Liver (tissue), 9 donors: Measurements from ENCODE around the gene CDRT4. TPM values are rescaled to one million over a fixed set of nuclear protein-coding genes. Genes with fewer than 3 reads are reported as not detected.

ENCODE experiments used
- DNase-seq: peaks from one replicate; pipeline ENCODE4 v3.0.0-alpha.2; 2017; ENCODE audit warnings: low spot score
- H3K27ac ChIP-seq, 2 donors: one replicate each; pipeline ENCODE4 v1.7.0; 2013; ENCODE audit warnings: inconsistent platforms in 2 of 2, low read length in 2 of 2, control low read depth in 1 of 2, low read depth in 1 of 2, mild to moderate bottlenecking in 1 of 2
- H3K27me3 ChIP-seq, 4 donors: one replicate each; pipeline versions ENCODE4 v1.6.1 to v1.7.0; 2013; ENCODE audit warnings: low read length in 3 of 4, inconsistent platforms in 1 of 4, mild to moderate bottlenecking in 1 of 4, moderate library complexity in 1 of 4; ENCODE audit not compliant: control insufficient read depth in 4 of 4, insufficient read depth in 4 of 4
- H3K36me3 ChIP-seq, 4 donors: one replicate each; pipeline versions ENCODE4 v1.6.1 to v1.7.0; 2013; ENCODE audit warnings: low read length in 3 of 4, mild to moderate bottlenecking in 3 of 4, low read depth in 1 of 4, moderate library complexity in 1 of 4; ENCODE audit not compliant: control insufficient read depth in 4 of 4, insufficient read depth in 3 of 4
- H3K4me1 ChIP-seq, 4 donors: one replicate each; pipeline versions ENCODE4 v1.6.1 to v1.7.0; 2013; ENCODE audit warnings: low read length in 3 of 4, mild to moderate bottlenecking in 3 of 4, moderate library complexity in 1 of 4; ENCODE audit not compliant: control insufficient read depth in 4 of 4, insufficient read depth in 4 of 4
- H3K4me3 ChIP-seq, 3 donors: one replicate each; pipeline versions ENCODE4 v1.6.1 to v1.7.0; 2013; ENCODE audit warnings: low read length in 3 of 3, control low read depth in 1 of 3, low read depth in 1 of 3, mild to moderate bottlenecking in 1 of 3
- H3K9ac ChIP-seq, 2 donors: one replicate each; pipeline ENCODE4 v1.7.0; 2013; ENCODE audit warnings: low read length in 2 of 2, mild to moderate bottlenecking in 2 of 2, moderate library complexity in 2 of 2, control low read depth in 1 of 2, low read depth in 1 of 2
- H3K9me3 ChIP-seq, 4 donors: one replicate each; pipeline versions ENCODE4 v1.6.1 to v1.7.0; 2013; ENCODE audit warnings: low read length in 3 of 4; ENCODE audit not compliant: control insufficient read depth in 4 of 4
- ATF3 ChIP-seq: IDR thresholded peaks from 2 replicates; pipeline ENCODE4 v1.6.1; 2016; ENCODE audit warnings: antibody characterized with exemption
- CTCF ChIP-seq: fragments of 150-350 bp; IDR thresholded peaks from 2 replicates; pipeline ENCODE4 v1.5.1; 2017; ENCODE audit warnings: improper control_type of control experiment, low read depth, low read length; ENCODE audit not compliant: missing input control
- EGR1 ChIP-seq, 2 donors: IDR thresholded peaks; 2 replicates each; pipeline ENCODE4 v1.6.1; 2016 to 2018; ENCODE audit warnings: antibody characterized with exemption in 2 of 2, low read depth in 2 of 2
- FOXA1 ChIP-seq: IDR thresholded peaks from 2 replicates; pipeline ENCODE4 v1.6.1; 2016; ENCODE audit warnings: antibody characterized with exemption
- FOXA2 ChIP-seq: IDR thresholded peaks from 2 replicates; pipeline ENCODE4 v1.6.1; 2016; ENCODE audit warnings: antibody characterized with exemption
- GABPA ChIP-seq, 2 donors: IDR thresholded peaks in 1 of 2; conservative IDR thresholded peaks in 1 of 2; 2 replicates each; pipeline ENCODE4 v1.6.1; 2016; ENCODE audit warnings: antibody characterized with exemption in 2 of 2, mild to moderate bottlenecking in 1 of 2, moderate library complexity in 1 of 2
- HNF4A ChIP-seq, 2 donors: conservative IDR thresholded peaks; 2 replicates each; pipeline ENCODE4 v1.6.1; 2016; ENCODE audit warnings: antibody characterized with exemption in 2 of 2, mild to moderate bottlenecking in 2 of 2
- HNF4G ChIP-seq: IDR thresholded peaks from 2 replicates; pipeline ENCODE4 v1.6.1; 2016; ENCODE audit warnings: antibody characterized with exemption
- JUND ChIP-seq, 2 donors: IDR thresholded peaks; 2 replicates each; pipeline ENCODE4 v1.6.1; 2016; ENCODE audit warnings: antibody characterized with exemption in 2 of 2
- NR2F2 ChIP-seq: IDR thresholded peaks from 2 replicates; pipeline ENCODE4 v1.6.1; 2016; ENCODE audit warnings: antibody characterized with exemption
- RAD21 ChIP-seq, 2 donors: IDR thresholded peaks; 2 replicates each; pipeline ENCODE4 v1.6.1; 2016; ENCODE audit warnings: antibody characterized with exemption in 2 of 2, mild to moderate bottlenecking in 2 of 2
- REST ChIP-seq: IDR thresholded peaks from 2 replicates; pipeline ENCODE4 v1.6.1; 2016; ENCODE audit warnings: antibody characterized with exemption, mild to moderate bottlenecking
- RXRA ChIP-seq, 2 donors: IDR thresholded peaks; 2 replicates each; pipeline ENCODE4 v1.6.1; 2017 to 2018; ENCODE audit warnings: antibody characterized with exemption in 2 of 2, mild to moderate bottlenecking in 1 of 2
- SP1 ChIP-seq: IDR thresholded peaks from 2 replicates; pipeline ENCODE4 v1.6.1; 2018; ENCODE audit warnings: antibody characterized with exemption, mild to moderate bottlenecking
- TAF1 ChIP-seq: conservative IDR thresholded peaks from 2 replicates; pipeline ENCODE4 v1.6.1; 2016; ENCODE audit warnings: antibody characterized with exemption, mild to moderate bottlenecking
- YY1 ChIP-seq: IDR thresholded peaks from 2 replicates; pipeline ENCODE4 v1.6.1; 2016; ENCODE audit warnings: antibody characterized with exemption, mild to moderate bottlenecking
- ZBTB33 ChIP-seq: IDR thresholded peaks from 2 replicates; pipeline ENCODE4 v1.6.1; 2016; ENCODE audit warnings: antibody characterized with exemption
- WGBS: extraction: QIAGEN DNeasy Blood & Tissue Kit; methylation state at CpG from one replicate; pipeline ENCODE4 v1.1.7; 2013; 5-methylcytosine and 5-hydroxymethylcytosine counted together
- polyA plus RNA-seq, 2 donors: library from polyadenylated mRNA; stranded (reverse) in 1 of 2; unstranded in 1 of 2; fragments of 200-250 nt in 1 of 2; fragments of >200 nt in 1 of 2; fragmentation: Nextera tagmentation in 1 of 2; extraction: Ambion mirVana in 1 of 2; gene quantifications; one replicate each; pipeline versions ENCODE4 v1.2.1 to v1.2.3, GENCODE V29; 2013 to 2015
- total RNA-seq, 2 donors: library from RNA; depleted of rRNA; stranded (reverse); fragments of >200 nt; gene quantifications; one replicate each; pipeline ENCODE4 v1.2.3, GENCODE V29; 2014
- TF ChIP-seq, protein P1 (sequence below): IDR thresholded peaks from 2 replicates; pipeline ENCODE4 v1.6.1; 2016; ENCODE audit warnings: antibody characterized with exemption
- donor health status: healthy.
- donor health status: healthy.
- donor health status: healthy.
- donor health status: healthy.
- donor health status: healthy.

Gene CDRT4
- total and polyA plus RNA-seq, 4 donors: 0.43 to 3.3 (median 1.8) TPM; not detected in 1

DNA sequence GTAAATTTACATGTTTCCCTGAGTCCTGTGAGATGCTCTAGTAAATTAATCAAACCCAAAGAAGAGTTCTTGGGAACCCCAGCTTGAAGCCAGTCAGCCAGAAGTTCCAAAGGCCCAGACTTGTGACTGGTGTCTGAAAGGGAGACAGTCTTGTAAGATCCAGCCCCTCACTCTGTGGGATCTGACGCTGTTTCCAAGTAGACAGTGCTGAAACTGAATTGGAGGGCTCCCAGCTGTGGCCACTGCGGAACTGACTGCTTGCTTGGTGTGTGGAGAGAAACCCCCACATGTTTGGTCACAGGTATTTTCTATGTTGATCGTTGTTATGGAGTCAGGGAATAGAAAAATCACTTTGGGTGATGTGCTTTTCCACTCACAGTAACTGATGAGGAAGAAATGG lies 5.5 kb upstream of the CDRT4 start (continued):
- TF ChIP-seq ATF3: no peak
- no peak for TF ChIP-seq CTCF

DNA sequence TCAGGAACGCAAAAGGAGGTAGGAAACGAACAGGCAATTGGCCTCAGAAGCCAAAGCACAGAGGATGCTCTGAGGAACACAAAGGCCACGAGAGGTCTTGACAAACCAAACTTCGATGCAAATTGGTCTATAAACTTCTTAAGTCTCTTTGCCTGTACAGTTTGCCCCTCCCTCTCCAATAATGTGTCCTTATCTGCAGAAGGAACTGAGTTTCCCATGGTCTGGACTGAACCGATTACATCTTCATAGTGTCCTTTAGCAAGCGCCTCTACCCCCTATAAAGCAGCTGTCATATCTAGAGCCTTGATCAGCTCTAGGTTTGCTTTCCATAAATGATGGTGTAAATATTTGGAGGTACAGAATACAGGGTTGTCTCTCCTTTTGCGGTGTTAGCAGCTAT lies 3.1 kb upstream of the CDRT4 start:
- Histone ChIP-seq H3K9me3 (no peaks in the 10 kb centered on the region), H3K27ac (no peak overlapping the region), H3K27me3 (no peaks in the 10 kb centered on the region), H3K9ac (no peak overlapping the region), H3K36me3 (no peaks in the 10 kb centered on the region), H3K4me1 (no peaks in the 10 kb centered on the region), H3K4me3 (no peak overlapping the region)
- WGBS: 63% methylated on average over 7 of the region's 7 CpGs
- DNase-seq: no peak
- TF ChIP-seq RAD21 (IDR thresholded peaks at IDR 0.05) (no peak), JUND (IDR thresholded peaks at IDR 0.05) (no peak), EGR1 (IDR thresholded peaks at IDR 0.05; ENCODE audit: low read depth in 2 of 2) (no peak), HNF4A (conservative IDR thresholded peaks at IDR 0.05) (no peak), FOXA1 (no peak), ZBTB33 (no peak), FOXA2 (no peak), CTCF (no peak), RXRA (IDR thresholded peaks at IDR 0.05) (no peak), YY1 (no peak), GABPA (IDR thresholded peaks at IDR 0.05 in 1 of 2, conservative IDR thresholded peaks at IDR 0.05 in 1 of 2) (no peak), REST (no peak), ATF3 (no peak), HNF4G (no peak), SP1 (no peak), TAF1 (no peak), NR2F2 (no peak)
- TF ChIP-seq, protein P1, sequence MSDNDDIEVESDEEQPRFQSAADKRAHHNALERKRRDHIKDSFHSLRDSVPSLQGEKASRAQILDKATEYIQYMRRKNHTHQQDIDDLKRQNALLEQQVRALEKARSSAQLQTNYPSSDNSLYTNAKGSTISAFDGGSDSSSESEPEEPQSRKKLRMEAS: no peak
